NOMO-1 treated with dmso at 0.1 percent for 144 hours (cell line): ENCODE results near the gene OVOL2.

Source experiments
- DNase-seq: peaks from one replicate; lab custom pipeline; 2025; ENCODE audit not compliant: unreplicated experiment; lab: John Stamatoyannopoulos, UW

Gene OVOL2

DNA sequence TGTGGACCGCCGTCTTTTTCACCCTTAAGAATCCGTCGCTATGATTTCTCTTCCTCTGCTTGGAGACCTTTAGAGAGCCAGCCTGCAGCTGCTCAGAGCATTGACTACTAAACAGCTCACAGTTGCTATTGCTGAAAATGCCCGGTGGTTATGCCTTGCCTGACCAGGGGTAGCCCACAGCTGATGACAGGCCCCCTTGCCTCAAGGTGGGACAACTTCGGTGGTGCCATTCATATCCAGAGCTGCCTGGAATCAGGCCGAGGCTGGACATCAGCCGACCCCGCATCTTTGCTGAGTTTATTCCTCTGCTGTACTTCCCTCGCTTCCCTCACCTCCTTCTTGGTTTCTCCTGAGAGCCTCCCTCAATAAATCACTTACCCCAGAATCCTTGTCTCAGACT is 39.6 kb downstream of the OVOL2 start:
- DNase-seq, result no peak

DNA sequence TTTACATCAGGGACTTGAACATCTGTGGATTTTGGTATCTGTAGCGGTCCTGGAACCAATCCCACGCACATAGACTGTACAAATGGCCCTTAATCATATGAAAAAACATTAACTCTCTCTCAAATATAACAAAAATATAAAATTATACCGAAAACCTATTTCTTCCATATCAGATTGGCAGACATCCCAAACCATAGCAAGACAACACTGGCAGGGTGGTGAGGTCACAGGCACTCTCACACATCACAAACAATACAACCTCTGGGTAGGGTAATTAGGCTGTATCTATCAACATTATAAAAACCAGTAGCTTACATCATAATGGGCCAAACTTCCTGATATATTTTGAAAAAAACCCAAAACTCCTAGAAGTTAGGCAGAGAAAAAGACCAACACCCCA is 40.9 kb downstream of the OVOL2 start:
- DNase-seq, result no peak

DNA sequence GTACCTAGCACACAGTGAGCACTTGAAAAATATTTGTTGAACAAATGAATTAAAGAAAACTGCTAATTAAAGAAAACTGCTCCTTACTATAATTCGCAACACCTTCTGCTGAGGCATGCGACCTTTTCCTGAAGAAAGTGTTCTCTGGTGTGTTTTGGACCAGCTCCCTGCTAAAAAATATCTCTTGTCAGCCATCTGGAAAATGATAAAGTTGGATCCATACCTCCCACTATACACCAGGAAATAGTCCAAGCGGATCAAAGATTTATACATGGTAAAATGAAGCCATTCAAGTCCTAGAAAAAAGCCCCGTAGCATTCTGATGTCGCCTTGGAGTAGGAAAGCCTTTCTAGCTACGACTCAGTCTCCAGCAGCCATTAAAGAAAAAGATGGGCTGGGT is 43.3 kb downstream of the OVOL2 start:
- DNase-seq, result no peak

DNA sequence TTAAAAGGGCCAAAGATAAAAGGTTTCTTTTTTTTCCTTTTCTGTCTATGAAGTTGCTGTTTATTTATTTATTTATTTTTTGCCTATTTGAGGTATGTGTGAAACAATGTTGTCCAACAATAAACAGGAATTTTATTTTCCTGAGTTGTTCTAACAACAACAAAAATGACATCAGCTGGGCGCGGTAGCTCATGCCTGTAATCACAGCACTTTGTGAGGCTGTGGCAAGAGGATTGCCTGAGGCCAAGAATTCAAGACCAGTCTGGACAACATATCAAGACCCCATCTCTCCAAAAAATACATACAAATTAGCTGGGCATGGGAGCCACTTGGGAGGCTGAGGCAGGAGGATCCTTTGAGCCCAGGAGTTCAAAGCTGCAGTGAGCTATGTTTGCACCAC is 44.8 kb downstream of the OVOL2 start:
- no peak for DNase-seq

DNA sequence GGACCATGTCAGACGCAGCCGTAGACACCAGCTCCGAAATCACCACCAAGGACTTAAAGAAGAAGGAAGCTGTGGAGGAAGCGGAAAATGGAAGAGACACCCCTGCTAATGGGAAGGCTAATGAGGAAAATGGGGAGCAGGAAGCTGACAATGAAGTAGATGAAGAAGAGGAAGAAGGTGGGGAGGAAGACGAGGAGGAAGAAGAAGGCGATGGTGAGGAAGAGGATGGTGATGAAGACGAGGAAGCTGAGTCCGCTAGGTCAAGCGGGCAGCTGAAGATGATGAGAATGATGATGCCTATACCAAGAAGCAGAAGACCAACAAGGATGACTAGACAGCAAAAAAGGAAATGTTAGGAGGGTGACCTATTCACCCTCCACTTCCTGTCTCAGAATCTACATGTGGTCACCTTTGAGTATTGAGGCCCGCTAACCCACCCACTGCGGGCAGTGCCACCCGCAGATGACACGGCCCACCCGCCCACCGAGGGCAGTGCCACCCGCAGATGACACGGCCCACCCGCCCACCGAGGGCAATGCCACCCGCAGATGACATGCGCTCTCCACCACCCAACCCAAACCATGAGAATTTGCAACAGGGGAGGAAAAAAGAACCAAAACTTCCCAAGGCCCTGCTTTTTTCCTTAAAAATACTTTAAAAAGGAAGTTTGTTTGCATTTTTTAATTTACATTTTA is 45.6 kb downstream of the OVOL2 start:
- DNase-seq, result no peak

DNA sequence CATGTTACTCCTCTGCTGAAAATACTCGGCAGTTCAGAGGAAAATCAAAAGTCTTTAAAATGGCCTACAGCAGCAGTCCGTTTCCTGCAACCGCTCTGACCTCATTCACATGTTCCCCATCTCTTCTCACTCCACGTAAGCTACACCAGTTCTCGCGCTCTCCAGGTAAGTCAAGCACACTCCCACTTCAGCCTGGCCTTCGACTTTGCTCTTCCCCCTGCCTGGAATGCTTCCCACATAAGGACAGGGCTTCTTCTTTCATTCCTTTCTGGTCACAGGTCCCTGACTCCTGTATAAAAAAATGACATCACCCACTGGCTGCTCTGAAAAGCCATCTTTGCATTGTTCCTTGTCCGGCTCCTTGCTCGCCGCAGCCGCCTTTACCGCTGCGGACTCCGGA is 46.2 kb downstream of the OVOL2 start:
- no peak for DNase-seq

DNA sequence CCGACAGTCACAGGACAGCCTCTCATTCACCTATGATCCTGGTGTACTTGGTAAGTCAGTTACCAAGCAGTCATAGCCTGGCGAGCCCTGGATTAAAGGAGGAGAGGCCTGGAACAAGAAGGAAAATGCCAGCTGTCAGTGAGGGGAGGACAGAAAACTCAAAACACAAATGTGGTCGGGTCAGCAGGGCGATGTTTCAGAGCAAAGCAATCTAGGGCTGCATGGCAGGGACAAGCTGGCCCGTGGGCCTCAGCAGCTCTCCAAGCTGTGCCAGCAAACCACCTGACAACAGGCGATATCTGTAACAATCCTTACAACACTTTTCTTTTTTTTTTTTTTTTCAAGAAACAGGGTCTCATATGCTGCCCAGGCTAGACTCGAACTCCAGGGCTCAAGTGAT is 48.6 kb downstream of the OVOL2 start:
- no peak for DNase-seq

DNA sequence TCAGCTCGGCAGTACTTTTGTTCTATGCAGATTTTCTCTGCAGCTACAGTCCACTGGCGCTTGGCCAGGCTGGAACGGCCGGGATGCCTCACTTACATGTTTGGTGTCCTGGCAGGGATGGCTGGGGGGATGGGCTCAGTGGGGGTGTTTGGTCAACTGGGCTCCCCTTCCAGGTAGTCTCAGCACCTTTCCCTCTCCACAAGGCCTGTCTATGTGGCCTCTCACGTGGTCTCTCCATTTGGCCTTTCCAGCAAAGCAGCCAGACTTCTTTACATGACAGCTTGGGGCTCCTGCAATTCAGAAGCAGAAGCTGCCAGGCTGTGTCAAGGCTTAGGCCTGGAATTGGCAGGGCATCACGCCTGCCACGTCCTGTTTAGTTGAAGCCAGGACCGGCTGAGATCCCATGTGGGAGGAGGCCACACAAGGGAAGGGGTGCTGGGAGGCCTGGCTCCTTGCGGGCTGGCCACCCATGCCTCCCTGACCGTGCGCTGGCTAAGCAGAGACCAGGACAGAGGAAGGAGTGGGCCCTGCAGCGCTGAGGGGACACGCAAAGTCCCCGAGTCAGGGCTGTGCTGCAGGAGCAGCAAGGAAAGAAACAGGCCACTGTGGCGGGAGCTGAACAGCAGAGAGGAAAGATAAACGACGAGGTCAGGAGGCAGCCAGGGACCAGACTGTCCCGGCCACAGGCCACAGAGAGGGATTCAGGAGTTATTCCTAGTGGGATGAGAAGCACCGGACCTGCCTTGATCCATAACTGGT is 50.0 kb downstream of the OVOL2 start:
- DNase-seq, result no peak

DNA sequence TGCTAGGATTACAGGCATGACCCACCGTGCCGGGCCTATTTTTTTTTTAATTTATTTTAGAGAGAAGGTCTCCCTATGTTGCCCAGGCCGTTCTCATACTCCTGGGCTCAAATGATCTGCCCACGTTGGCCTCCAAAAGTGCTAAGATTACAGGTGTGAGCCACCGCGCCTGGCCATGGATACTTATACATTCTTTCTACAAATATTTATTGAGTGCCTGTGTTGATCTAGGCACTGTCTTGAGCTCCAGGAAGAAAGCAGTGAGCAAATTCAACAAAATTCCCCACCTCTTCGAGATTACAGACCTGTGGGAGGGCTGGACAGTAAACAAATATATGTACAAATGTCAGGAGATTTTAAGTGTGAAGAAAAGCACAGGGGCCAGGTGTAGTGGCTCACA is 51.0 kb downstream of the OVOL2 start:
- DNase-seq, result no peak

DNA sequence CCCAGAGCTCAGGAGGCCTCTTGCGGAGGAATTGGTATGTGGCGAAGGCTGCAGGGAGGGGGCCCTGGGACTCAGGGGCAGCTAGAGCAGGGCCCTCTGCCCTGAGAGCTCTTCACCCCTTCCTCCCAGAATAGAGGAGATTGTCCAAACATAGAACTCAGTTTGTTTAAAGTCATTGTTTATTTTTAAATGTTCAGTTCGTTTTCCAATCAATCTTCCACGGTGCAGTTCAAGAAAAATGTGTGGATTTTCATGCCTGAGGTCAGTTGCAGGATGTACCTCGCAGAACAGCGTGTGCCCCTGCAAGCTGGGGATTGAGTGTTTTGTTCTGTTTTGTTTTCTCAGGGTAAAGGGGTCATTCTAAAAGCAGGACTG is 51.7 kb downstream of the OVOL2 start:
- DNase-seq, result no peak

DNA sequence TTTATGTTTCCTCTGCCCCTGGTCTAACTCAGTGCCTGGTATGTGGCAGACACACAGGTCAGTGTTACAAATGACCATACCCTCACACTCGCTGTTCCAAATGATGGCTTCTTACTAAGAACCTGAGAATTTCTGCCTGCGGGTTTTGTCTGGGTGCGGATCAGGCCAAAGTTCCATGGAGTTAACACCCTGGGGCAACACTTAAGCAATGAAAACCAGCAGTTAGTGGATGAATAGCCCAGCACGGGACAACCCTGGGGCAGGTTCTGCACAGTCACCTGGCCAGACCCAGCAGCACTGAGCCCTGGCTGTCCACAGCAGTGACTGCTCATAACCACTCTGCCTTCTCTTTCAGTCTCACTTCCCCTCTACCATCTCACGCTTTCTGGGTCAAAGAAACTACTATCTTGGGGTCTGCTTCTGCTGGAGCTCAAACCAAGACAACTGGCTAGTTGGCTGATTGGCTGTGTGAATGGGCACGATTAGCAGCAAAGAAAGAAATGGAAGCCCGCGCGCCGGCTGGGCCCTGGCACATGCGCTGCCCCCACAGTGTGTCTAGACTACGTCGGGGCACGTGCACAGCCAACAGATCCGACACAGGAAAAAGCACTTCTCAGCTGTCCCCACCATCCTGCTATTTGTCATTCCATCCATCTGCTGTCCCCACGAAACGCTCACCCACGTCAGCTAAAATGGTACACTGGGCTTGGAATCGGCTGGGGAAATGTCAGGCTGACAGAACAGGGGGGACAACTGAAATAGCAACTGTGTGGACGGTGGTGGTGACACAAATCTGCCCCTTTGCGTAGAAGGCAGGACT is 52.3 kb downstream of the OVOL2 start:
- no peak for DNase-seq

DNA sequence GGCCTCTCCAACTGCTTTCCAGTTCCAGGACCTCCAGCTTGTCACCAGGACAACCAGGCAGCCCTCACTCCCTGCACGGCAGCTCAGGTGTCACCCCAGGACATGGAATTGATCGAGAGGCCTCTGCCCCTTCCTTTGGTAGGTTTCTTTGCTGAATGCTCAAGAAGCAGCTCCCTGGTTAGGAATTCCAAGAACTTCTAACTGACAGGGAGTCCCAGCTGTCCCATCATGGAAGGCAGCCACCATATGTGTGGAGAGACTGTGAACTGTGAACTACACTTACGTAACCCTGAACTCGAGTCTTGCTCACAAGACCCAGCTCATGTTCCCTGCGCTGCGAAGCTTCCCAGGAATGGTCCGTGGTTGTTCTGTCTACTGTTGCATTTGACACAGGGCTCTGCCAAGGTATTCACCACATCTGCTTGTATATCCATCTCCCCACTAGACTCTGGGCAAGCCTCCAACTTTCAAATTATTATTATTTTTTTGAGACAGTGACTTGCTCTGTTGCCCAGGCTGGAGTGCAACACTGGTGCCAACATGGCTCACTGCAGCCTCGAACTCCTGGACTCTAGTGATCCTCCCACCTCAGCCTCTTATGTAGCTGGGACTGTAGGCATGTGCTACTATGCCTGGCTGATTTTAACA is 53.2 kb downstream of the OVOL2 start:
- no peak for DNase-seq

DNA sequence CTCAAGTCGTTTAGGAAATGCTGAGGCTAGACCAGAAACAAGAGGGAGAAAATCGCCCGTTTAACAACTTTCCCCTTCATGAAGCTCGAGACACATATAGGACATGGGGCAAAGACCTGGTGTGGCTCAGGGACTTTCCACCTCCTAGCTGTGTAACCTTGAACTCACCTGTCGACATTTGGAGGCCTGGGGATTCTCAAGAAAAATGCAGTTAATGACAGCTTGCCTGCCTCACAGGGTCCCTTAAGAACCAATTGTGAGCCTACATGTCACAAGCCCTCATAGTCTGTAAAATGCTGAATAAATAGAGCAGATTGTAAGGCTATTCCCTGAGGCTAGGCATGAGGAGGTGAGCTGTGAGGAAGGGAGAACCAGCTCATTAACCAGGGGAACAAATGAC is 53.8 kb downstream of the OVOL2 start:
- DNase-seq, result no peak

DNA sequence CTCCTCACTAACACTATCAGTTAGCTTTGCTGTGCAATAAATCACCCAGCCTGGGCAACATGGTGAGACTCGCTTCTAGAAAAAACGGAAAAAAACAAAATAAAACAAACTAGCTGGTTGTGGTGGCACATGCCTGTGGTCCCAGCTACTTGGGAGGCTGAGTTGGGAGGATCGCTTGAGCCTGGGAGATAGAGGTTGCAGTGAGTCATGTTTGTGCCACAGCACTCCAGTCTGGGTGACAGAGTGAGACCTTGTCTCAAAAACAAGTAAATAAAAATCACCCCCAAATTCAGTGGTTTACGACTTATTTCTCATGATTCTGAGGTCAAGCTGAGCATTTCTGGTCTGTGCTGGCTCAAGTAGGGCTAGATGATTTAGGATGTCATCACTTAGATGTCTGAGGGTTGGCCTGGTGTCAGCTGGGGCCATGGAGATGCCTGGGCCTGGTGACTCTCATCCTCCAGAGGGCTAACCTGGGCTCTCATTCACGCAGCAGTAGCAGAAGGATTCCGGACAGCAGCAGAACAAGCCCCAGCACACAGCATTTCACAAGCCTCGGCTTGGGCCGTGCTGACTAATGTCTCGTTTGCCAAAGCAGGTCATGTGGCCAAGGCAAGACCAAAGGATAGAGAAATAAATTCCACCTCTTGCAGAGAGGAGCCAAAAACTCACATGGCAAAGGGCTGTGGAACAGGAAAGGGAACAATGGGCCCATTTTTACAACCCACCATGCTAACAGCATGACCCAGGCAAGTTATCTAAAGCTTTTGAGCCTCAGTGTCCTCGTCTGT is 56.4 kb downstream of the OVOL2 start:
- DNase-seq, result no peak

DNA sequence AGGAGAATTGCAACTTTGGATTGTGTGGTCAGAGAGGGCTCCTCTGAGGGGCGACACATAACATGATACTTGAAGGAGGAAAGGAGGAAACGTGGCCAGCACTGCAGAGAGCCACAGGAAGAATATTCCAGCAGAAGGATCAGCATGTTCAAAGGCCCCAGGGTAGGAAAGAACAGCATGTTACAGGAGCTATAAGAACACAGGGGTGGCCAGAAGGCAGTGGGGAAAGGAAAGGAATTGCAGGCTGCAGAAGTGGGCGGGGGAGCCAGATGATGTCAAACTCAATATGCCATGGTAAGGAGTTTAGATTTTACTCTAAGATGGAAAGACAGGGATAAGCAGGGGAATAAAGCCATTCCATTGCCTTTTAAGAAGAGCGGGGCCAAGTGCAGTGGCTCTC is 58.1 kb downstream of the OVOL2 start:
- DNase-seq, result no peak

DNA sequence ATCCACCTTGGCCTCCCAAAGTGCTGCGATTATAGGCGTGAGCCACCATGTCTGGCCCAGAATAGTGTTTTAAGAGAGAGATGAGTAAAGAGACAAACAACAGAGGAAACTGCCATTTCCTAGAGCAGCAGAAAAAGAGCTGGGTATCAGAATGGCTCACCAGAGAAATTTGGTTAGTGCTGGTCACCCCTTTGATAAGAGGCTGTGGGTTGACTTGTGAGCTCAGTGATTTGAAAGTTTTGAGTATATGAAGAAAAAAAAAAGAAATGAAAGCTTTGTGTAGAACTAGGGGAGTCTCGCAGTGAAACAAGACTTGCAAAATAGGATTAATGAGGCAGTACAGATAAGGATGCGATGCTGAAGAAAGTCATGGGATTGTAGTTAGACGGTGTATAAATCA is 59.3 kb downstream of the OVOL2 start:
- no peak for DNase-seq

DNA sequence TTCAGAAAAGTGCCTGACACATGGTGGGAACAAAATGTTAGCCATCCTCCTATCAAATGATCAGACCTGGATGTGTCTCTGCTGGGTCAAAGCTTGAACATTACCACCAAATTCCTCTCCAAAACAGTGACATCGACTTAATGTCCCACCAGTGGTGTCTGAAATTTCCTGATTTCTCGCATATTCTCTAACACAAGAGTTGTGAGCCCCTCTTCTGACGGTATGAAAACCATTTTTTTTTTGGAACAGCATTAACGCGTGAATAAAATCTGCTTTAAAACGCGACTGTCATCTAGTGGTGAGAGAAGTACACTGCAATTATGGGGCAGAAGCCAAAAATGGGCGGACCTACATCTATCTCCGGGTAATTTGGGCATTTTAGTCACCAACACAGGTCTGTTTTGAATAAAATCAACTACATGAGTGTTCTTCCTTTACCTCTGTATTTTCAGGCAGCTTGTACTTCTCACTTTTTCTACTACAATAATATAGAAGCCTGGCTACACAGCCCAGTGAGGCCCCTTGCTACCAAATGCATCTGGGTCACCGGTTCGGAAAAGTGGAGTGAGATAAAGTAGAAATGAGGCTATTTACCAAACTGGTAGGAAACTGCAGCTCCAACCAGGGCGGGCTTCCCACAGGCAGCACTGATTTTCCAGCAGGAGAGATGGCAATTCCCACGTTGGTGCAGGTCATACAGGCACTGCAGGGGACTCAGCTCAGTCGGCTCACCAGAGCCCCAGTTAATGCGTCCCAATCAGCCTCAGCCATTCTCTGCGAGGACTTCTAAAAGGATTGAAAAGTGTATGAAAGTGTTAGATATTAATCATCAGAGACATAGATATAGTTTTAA is 61.5 kb downstream of the OVOL2 start:
- no peak for DNase-seq

DNA sequence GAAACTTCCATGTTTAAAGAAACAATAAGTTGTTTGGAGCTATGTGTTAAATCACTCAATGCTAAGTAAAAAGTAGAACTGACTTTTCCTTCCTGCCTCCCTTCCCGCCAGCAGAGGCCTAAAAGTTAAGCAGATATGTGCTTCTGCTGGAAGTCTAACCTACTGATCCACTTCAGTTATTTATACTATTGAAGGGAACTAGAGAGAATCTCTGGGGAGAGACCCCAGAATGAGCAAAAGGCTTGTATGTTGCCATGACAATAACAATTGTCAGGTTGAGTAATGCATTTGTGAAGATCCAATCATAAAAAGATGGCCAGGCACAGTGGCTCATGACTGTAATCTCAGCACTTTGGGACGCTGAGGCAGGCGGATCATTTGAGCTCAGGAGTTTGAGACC is 64.2 kb downstream of the OVOL2 start:
- no peak for DNase-seq

DNA sequence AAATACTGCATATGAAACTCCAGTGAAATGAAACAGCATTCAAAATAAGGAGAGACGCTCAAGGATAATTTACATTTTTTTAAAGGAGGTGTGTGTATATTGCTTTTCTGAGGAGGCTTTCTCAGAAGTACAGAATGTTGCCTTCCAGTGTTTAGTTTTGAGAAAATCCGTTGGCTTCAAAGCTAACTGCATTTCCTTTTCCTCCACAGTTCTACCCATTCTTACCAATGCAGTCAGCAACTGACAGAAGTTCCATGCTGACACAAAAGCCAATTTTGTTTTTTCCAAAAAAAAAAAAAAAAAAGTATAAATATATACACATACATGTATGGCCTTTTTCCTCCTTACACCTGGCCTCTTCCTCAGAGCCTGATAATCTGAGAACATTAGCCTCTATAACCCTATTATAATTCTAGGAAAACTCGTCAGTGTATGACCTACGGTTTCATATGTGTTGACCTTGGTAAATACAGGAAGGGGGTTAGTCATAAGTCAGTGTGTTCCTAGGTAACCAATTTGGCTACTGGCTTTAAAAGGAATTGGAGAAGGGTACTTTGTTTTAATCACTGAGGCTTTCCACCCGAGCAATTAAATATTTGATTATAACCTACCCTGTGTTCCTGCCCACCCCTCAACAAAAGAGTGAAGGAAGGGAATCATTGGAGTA is 64.7 kb downstream of the OVOL2 start:
- no peak for DNase-seq
